K562 (cell line): Measurements from ENCODE around the gene DYNC1H1. TPM values are rescaled to one million over a fixed set of nuclear protein-coding genes. Genes with fewer than 3 reads are reported as not detected.

Experiments
- ATAC-seq: fragments of 200-7000 bp; cut with Tn5 transposase; 3 replicates; pipeline ENCODE4 v1.9.1; 2020; ENCODE audit warnings: moderate library complexity
- BruUV-seq: library from RNA; stranded (reverse); fragments of 400-500 nt; replicated peaks from 2 replicates; lab custom pipeline; 2021; lab: Mats Ljungman, UMichigan
- CTCF ChIA-PET: fragments of 300-600 bp; formaldehyde crosslinking; extraction: SDS; loops from one replicate; lab custom pipeline; 2021; ENCODE audit warnings: low intra/inter-chr PET ratio; lab: Yijun Ruan, JAX
- POLR2A ChIA-PET: fragments of 300-600, 350-650 bp; sonication (Branson Sonifier 250); formaldehyde crosslinking; extraction: SDS; loops from one replicate; lab custom pipeline; 2021; ENCODE audit warnings: antibody characterized with exemption, inconsistent platforms; lab: Yijun Ruan, JAX
- DNase-seq, 4 experiments: peaks; one replicate each; pipeline versions ENCODE4 v3.0.0 to v3.0.0-alpha.2; 2011 to 2018; ENCODE audit warnings: low spot score in 3 of 4, mixed read lengths in 3 of 4; ENCODE audit errors: extremely low read depth in 1 of 4
- FAIRE-seq: peaks from 2 replicates; lab custom pipeline; 2011; peaks lifted over from hg19 to GRCh38; lab: Jason Lieb, UNC
- H2AFZ ChIP-seq: 2 replicates; pipeline ENCODE4 v1.6.0; 2011; ENCODE audit warnings: low read depth, low read length, control low read depth, inconsistent platforms
- H3K27ac ChIP-seq: fragments of 200-600 bp; 3 replicates; pipeline ENCODE4 v1.8.0; 2011; ENCODE audit warnings: low read depth, mild to moderate bottlenecking, control low read depth, inconsistent platforms, low read length, moderate library complexity, mixed read lengths; ENCODE audit errors: extremely low read depth
- H3K27me3 ChIP-seq, 2 experiments: fragments of 300-600 bp in 1 of 2; 2 replicates in 1 of 2; 3 replicates in 1 of 2; pipeline versions ENCODE4 v1.6.0 to v1.8.0; 2011; ENCODE audit warnings: inconsistent platforms in 2 of 2, low read length in 2 of 2, mild to moderate bottlenecking in 1 of 2, mixed read lengths in 1 of 2, moderate library complexity in 1 of 2; ENCODE audit not compliant: control insufficient read depth in 2 of 2, insufficient read depth in 2 of 2
- H3K36me3 ChIP-seq: fragments of 300-600 bp; 3 replicates; pipeline ENCODE4 v1.8.0; 2011; ENCODE audit warnings: mild to moderate bottlenecking, low read length, inconsistent platforms; ENCODE audit not compliant: control insufficient read depth, insufficient read depth
- H3K4me1 ChIP-seq, 2 experiments: fragments of 200-600 bp in 1 of 2; replicated peaks in 1 of 2; 2 replicates in 1 of 2; 3 replicates in 1 of 2; pipeline versions ENCODE4 v1.5.1 to v1.8.0; 2011; ENCODE audit warnings: inconsistent platforms in 2 of 2, low read length in 2 of 2, mild to moderate bottlenecking in 1 of 2, mixed read lengths in 1 of 2, moderate library complexity in 1 of 2; ENCODE audit not compliant: control insufficient read depth in 2 of 2, insufficient read depth in 2 of 2
- H3K4me2 ChIP-seq: 2 replicates; pipeline ENCODE4 v1.6.1; 2011; ENCODE audit warnings: low read length, control low read depth, inconsistent platforms, mixed read lengths; ENCODE audit not compliant: insufficient read depth
- H3K4me3 ChIP-seq: fragments of 200-600 bp; sonication (generic), shearing (Covaris generic); 2 replicates; pipeline ENCODE4 v1.5.1; 2016; ENCODE audit warnings: control low read depth, inconsistent platforms
- H3K79me2 ChIP-seq: fragments of 200-600 bp; 3 replicates; pipeline ENCODE4 v1.8.0; 2011; ENCODE audit warnings: low read length, inconsistent platforms; ENCODE audit not compliant: control insufficient read depth, insufficient read depth
- H3K9ac ChIP-seq, 2 experiments: 2 replicates each; pipeline versions ENCODE4 v1.6.0 to v1.6.1; 2011; ENCODE audit warnings: low read depth in 2 of 2, low read length in 2 of 2, control low read depth in 1 of 2, inconsistent platforms in 1 of 2, mild to moderate bottlenecking in 1 of 2, mixed read lengths in 1 of 2; ENCODE audit not compliant: insufficient read depth in 1 of 2
- H3K9me1 ChIP-seq: one replicate; pipeline ENCODE4 v1.6.0; 2011; ENCODE audit warnings: inconsistent platforms, mild to moderate bottlenecking, low read length, moderate library complexity; ENCODE audit not compliant: control insufficient read depth, insufficient read depth
- H3K9me3 ChIP-seq: replicated peaks from 2 replicates; pipeline ENCODE4 v1.5.1; 2011; ENCODE audit warnings: low read depth, low read length, inconsistent platforms; ENCODE audit not compliant: control insufficient read depth, insufficient read depth
- H4K20me1 ChIP-seq: replicated peaks from 2 replicates; pipeline ENCODE4 v1.6.1; 2011; ENCODE audit warnings: low read length, inconsistent platforms, mixed read lengths; ENCODE audit not compliant: control insufficient read depth, insufficient read depth
- ESRRB ChIP-seq: fragments of 250-450 bp; sonication (Bioruptor Pico); IDR thresholded peaks from 2 replicates; pipeline ENCODE4 v1.5.0; 2020; ENCODE audit warnings: mild to moderate bottlenecking, moderate library complexity, borderline replicate concordance
- KLF1 ChIP-seq: fragments of 450-650 bp; IDR thresholded peaks from 2 replicates; pipeline ENCODE4 v1.6.1; 2016; ENCODE audit warnings: missing genetic modification characterization, missing compliant biosample characterization
- L3MBTL2 ChIP-seq: fragments of 450-650 bp; IDR thresholded peaks from 2 replicates; pipeline ENCODE4 v1.6.1; 2016; ENCODE audit warnings: mild to moderate bottlenecking, moderate library complexity
- NR2C1 ChIP-seq, 2 experiments: fragments of 450-650 bp; IDR thresholded peaks; 2 replicates each; pipeline ENCODE4 v1.6.1; 2017; ENCODE audit warnings: mild to moderate bottlenecking in 2 of 2, antibody characterized with exemption in 1 of 2, inconsistent platforms in 1 of 2, missing compliant biosample characterization in 1 of 2, missing genetic modification characterization in 1 of 2
- SMARCA5 ChIP-seq: fragments of 450-650 bp; IDR thresholded peaks from 2 replicates; pipeline ENCODE4 v1.6.1; 2016
- TBP ChIP-seq: optimal IDR thresholded peaks from 2 replicates; pipeline ENCODE3; 2011; ENCODE audit warnings: low read depth, low read length, improper control_type of control experiment
- TRIM24 ChIP-seq, 2 experiments: fragments of 450-650 bp; IDR thresholded peaks; 2 replicates each; pipeline ENCODE4 v1.6.1; 2016
- ZNF717 ChIP-seq: fragments of 250-450 bp; sonication (Bioruptor Pico); IDR thresholded peaks from 2 replicates; pipeline ENCODE4 v1.5.0; 2021
- WGBS: fragments of 100-300 bp; shearing (Covaris generic); methylation state at CpG from one replicate; pipeline ENCODE4 v1.1.6; 2016; ENCODE audit warnings: low coverage, mixed read lengths; ENCODE audit not compliant: insufficient coverage; ENCODE audit errors: missing lambda C conversion rate; 5-methylcytosine and 5-hydroxymethylcytosine counted together
- in situ Hi-C: fragments of 300-500 bp; cut with MboI; formaldehyde crosslinking; loops from 4 replicates; pipeline ENCODE4 v1.15.0; 2018; ENCODE audit warnings: inconsistent platforms, mixed read lengths
- intact Hi-C: fragments of 100-400 bp; cut with micrococcal nuclease; formaldehyde crosslinking; loops from 2 replicates; pipeline ENCODE4 v1.14.2; 2022
- polyA plus RNA-seq, 8 experiments: library from polyadenylated mRNA; depleted of rRNA in 4 of 8; stranded (reverse) in 5 of 8; unstranded in 3 of 8; fragments of >200 nt; fragmentation: Nextera tagmentation in 2 of 8; fragmentation: Illumina TruSeq in 1 of 8; extraction: Ambion mirVana in 2 of 8; extraction: Trizol in 1 of 8; gene quantifications; 2 replicates each; pipeline versions ENCODE4 v1.2.1 to v1.2.3, GENCODE V29; 2011 to 2014; ENCODE audit warnings: inconsistent platforms in 1 of 8, missing spikeins in 1 of 8
- total RNA-seq, 7 experiments: library from RNA; depleted of rRNA in 6 of 7; stranded (reverse); fragments of >200 nt in 6 of 7; fragmentation: Illumina TruSeq in 2 of 7; extraction: Trizol in 2 of 7; gene quantifications; 2 replicates each; pipeline versions ENCODE4 v1.2.1 to v1.2.3, GENCODE V29; 2011 to 2021; ENCODE audit warnings: low replicate concordance in 1 of 7
- TF ChIP-seq, protein P1 (sequence below): fragments of 250-450 bp; sonication (Bioruptor Pico); IDR thresholded peaks from 2 replicates; pipeline ENCODE4 v1.8.0; 2022; ENCODE audit warnings: moderate library complexity, mild to moderate bottlenecking, inconsistent platforms
- TF ChIP-seq, protein P2 (sequence below): fragments of 250-450 bp; sonication (Bioruptor Pico); IDR thresholded peaks from 2 replicates; pipeline ENCODE4 v1.4.0; 2020; ENCODE audit warnings: mild to moderate bottlenecking, moderate library complexity

The DYNC1H1 gene
- total and polyA plus RNA-seq, 9 of the 15 experiments (the other 6 are each of a cell fraction or from before 2014, with no cell fraction given): 31.9 to 335 (median 115) TPM

DNA sequence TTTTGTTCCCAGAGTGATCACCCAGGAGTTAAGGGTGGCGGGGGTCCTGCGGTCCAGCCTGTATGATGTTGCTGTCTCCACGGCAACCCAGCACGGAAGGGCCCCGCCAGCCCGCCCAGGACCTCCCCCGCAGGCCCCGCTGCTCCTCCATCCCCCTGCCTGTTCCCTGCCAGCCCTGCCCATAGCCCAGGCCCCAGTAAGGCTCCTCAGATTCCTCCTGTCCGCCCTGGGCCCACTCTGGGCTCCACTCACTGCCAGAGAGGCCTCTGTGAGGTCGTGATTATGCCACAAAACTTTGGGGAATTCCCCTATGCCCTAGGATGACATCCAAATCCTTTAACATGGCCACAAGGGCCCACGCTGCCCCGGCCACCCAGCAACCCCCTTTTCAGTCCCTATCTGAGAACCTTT lies 101.7 kb downstream of the DYNC1H1 start:
- Histone ChIP-seq H3K4me2 (no peak overlapping the region), H3K4me1 (peaks cover 6 to 9% of the 10 kb centered on the region in 2 experiments; a peak in 3 of 5 replicates), H3K9me1 (no peaks in the 10 kb centered on the region), H3K27ac (no peak overlapping the region), H3K27me3 (no peaks in the 10 kb centered on the region), H3K9ac (no peak overlapping the region), H3K36me3 (no peaks in the 10 kb centered on the region), H4K20me1 (no peaks in the 10 kb centered on the region), H3K9me3 (no peaks in the 10 kb centered on the region), H3K79me2 (no peaks in the 10 kb centered on the region), H2AFZ (no peak overlapping the region), H3K4me3 (no peak overlapping the region)
- DNase-seq (no peak), FAIRE-seq (no peak), ATAC-seq (no peak)
- BruUV-seq: no TSS peak
- in situ Hi-C loops: loop anchor here (10.0 kb wide), 1 partner anchor 249 kb away; the partner anchor contains the start of gene ZNF839
- ChIA-PET CTCF (no interaction called here), POLR2A (interaction anchor here (1.2 kb wide), 1 partner anchor 13 kb away, joined by 9 read pairs; no protein-coding TSS in a partner anchor)
- WGBS: 57% methylated on average over 5 of the region's 12 CpGs
- intact Hi-C loops: loop anchor here (5.0 kb wide), 1 partner anchor 251 kb away; the partner anchor contains the start of gene ZNF839
- TF ChIP-seq ZNF717 (CRISPR knock-in tag): no peak
- TF ChIP-seq ESRRB (CRISPR knock-in tag): no peak
- no peak for TF ChIP-seq SMARCA5
- TF ChIP-seq, protein P1, sequence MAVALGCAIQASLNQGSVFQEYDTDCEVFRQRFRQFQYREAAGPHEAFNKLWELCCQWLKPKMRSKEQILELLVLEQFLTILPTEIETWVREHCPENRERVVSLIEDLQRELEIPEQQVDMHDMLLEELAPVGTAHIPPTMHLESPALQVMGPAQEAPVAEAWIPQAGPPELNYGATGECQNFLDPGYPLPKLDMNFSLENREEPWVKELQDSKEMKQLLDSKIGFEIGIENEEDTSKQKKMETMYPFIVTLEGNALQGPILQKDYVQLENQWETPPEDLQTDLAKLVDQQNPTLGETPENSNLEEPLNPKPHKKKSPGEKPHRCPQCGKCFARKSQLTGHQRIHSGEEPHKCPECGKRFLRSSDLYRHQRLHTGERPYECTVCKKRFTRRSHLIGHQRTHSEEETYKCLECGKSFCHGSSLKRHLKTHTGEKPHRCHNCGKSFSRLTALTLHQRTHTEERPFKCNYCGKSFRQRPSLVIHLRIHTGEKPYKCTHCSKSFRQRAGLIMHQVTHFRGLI: no peak
- no peak for TF ChIP-seq L3MBTL2
- no peak for TF ChIP-seq TBP
- TF ChIP-seq NR2C1 (IDR thresholded peaks at IDR 0.05): no peak
- no peak for TF ChIP-seq NR2C1 (tag; IDR thresholded peaks at IDR 0.05)
- TF ChIP-seq TRIM24 (IDR thresholded peaks at IDR 0.05): no peak
- TF ChIP-seq KLF1 (tag): no peak
- TF ChIP-seq, protein P2, sequence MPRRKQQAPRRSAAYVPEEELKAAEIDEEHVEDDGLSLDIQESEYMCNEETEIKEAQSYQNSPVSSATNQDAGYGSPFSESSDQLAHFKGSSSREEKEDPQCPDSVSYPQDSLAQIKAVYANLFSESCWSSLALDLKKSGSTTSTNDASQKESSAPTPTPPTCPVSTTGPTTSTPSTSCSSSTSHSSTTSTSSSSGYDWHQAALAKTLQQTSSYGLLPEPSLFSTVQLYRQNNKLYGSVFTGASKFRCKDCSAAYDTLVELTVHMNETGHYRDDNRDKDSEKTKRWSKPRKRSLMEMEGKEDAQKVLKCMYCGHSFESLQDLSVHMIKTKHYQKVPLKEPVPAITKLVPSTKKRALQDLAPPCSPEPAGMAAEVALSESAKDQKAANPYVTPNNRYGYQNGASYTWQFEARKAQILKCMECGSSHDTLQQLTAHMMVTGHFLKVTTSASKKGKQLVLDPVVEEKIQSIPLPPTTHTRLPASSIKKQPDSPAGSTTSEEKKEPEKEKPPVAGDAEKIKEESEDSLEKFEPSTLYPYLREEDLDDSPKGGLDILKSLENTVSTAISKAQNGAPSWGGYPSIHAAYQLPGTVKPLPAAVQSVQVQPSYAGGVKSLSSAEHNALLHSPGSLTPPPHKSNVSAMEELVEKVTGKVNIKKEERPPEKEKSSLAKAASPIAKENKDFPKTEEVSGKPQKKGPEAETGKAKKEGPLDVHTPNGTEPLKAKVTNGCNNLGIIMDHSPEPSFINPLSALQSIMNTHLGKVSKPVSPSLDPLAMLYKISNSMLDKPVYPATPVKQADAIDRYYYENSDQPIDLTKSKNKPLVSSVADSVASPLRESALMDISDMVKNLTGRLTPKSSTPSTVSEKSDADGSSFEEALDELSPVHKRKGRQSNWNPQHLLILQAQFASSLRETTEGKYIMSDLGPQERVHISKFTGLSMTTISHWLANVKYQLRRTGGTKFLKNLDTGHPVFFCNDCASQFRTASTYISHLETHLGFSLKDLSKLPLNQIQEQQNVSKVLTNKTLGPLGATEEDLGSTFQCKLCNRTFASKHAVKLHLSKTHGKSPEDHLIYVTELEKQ (CRISPR knock-in tag): no peak
